ENCODE measurements around the gene ERBB4. TPM values are rescaled to one million over a fixed set of nuclear protein-coding genes. Genes with fewer than 3 reads are reported as not detected.

ERBB4 gene
- polyA plus RNA-seq, 3 donors from 2014 or later = not detected

GRCh38 chr2:212448698-212449097 is 89.9 kb downstream of the ERBB4 start:
- no peaks in the 10 kb centered on the region for H3K36me3 Mint-ChIP-seq
- no peak for DNase-seq
- H3K4me3 Mint-ChIP-seq = no peak overlapping the region
- H3K27ac Mint-ChIP-seq = no peak overlapping the region
- H3K27me3 Mint-ChIP-seq (ENCODE audit: low read depth in 3 of 3) = no peaks in the 10 kb centered on the region
- no peaks in the 10 kb centered on the region for H3K4me1 Mint-ChIP-seq
- H3K9me3 Mint-ChIP-seq = peaks cover 0 to 11% (median 2%) of the 10 kb centered on the region in 6 donors

- Mint-ChIP-seq H3K4me1 (no peaks in the 10 kb centered on the region), H3K27me3 (ENCODE audit: low read depth in 3 of 3) (no peaks in the 10 kb centered on the region), H3K27ac (no peak overlapping the region), H3K9me3 (peaks cover 3 to 19% (median 9%) of the 10 kb centered on the region in 6 donors), H3K36me3 (no peaks in the 10 kb centered on the region), H3K4me3 (no peak overlapping the region)
- no peak for DNase-seq
These were observed 96.8 kb downstream of the ERBB4 start for GRCh38 chr2:212441821-212442220.

DNA sequence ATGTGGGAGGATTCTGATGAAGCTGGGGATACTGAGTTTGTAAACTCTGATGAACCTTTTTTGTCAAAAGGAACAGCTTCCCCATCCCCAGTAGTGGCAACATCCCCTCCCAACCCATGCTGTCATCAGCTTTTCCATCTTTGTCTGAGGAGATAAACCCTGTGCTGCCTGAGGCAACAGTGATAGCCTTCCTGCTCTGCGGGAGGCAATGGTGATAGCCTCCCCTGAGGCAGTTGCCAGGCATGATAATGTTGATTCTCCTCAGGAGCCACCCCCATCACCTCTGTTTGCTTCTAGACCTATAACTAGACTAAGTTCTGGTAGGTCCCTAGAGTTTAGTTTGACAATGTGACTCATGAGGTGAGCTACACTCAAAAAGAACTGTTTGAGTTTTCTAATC is 97.5 kb downstream of the ERBB4 start:
- Mint-ChIP-seq H3K9me3 (peaks cover 3 to 19% (median 9%) of the 10 kb centered on the region in 6 donors), H3K4me3 (no peak overlapping the region), H3K4me1 (no peaks in the 10 kb centered on the region), H3K27ac (no peak overlapping the region), H3K27me3 (ENCODE audit: low read depth in 3 of 3) (no peaks in the 10 kb centered on the region), H3K36me3 (no peaks in the 10 kb centered on the region)
- DNase-seq = no peak

DNA sequence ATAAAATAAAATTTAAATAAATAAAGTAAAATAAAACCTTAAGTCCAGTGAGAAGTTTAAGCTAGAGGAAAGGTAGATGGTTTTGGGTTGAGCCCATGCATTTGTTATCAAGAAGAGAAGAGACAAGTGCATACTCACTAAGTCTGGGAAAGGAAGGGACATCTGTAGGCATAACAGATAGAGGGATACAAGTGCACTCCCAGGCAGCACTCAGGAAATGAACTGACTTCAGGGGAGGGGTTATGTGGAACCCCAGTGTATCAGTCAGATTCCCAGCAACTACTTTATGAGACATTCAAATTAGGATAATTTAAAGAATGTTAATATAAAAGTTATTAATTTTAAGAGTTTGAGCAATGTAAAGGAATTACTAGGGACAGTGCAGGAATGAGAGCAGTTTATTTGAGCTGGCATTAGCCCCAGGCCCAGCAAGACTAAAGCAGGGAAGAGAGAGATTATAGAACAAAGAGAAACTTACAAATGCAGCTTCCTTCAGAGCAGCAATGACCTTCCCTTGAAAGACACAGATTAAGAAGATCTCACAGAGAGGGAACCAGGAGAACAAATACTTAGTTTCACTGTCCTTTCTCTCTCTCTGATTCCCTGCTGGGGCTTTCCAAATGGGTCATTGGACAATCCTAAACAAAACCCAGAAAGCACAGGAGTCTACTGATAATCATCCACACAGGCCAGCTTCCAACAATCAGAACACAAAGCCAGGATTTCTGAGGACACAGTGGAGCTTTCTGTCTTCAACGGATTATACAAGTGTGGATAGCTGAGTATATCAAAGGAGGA is 109.7 kb downstream of the ERBB4 start:
- H3K27me3 Mint-ChIP-seq (ENCODE audit: low read depth in 3 of 3) = peaks cover 0 to 2% (median 1%) of the 10 kb centered on the region in 3 donors
- no peak for DNase-seq
- H3K27ac Mint-ChIP-seq = no peak overlapping the region
- no peaks in the 10 kb centered on the region for H3K4me1 Mint-ChIP-seq
- H3K9me3 Mint-ChIP-seq = peaks cover 0 to 6% (median 5%) of the 10 kb centered on the region in 6 donors
- no peaks in the 10 kb centered on the region for H3K36me3 Mint-ChIP-seq
- H3K4me3 Mint-ChIP-seq = no peak overlapping the region

DNA sequence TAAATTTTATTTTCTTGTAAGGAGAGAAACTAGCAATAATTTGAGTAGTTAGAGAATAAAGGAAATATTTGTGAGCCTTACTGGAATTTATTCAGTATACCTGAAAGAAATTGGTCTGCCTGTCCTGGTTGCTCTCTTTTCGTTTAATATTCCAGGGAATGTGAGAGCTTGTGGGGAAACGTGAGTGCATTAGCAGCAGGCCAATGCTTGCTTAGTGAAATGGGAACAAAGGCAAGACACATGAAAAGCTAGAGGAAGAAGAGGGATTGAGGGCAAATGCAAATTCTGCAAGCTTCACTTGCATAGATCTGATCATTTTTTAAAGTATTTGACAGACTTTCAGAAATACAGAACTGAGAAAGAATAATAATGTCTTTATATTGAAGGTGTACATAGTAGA is 111.0 kb downstream of the ERBB4 start:
- Mint-ChIP-seq H3K9me3 (peaks cover 0 to 6% (median 5%) of the 10 kb centered on the region in 6 donors), H3K27me3 (ENCODE audit: low read depth in 3 of 3) (peaks cover 0 to 2% (median 1%) of the 10 kb centered on the region in 3 donors), H3K36me3 (no peaks in the 10 kb centered on the region), H3K27ac (no peak overlapping the region), H3K4me1 (no peaks in the 10 kb centered on the region), H3K4me3 (no peak overlapping the region)
- no peak for DNase-seq

DNA sequence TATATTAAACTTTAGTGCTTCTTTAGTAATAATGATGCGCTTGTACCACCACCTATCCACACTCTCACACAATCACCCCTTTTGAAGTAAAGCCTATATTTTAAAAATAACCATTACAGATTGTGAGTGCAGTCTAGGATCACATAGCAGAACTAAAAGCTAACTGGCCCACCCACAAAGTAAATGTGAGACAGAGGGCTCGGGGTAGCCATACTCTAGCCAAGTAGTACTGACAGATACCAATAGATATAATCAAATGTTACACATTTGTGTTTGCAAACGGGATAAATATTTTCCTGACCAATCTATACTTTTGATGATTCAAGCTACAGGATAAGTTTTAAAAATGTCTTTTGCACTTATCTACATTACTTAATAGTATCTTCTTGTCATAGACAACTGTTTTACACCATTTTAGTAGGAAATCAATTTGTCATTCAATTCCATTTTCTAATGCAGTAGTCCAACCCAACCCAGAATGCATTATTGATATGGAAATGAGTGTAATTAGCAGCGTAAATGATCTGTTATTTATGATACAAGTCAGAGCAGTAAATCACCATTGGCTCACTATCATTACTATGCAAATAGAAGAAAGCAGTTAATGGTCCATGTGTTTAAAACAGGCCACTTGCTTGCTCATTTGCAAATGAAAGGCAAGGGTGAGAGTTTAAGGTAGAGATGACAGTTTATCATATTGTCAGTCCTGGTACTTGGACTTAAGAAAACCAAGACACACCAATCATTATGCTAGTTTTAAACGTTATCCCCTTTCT is 111.8 kb downstream of the ERBB4 start:
- DNase-seq = no peak
- no peak overlapping the region for H3K27ac Mint-ChIP-seq
- H3K27me3 Mint-ChIP-seq (ENCODE audit: low read depth in 3 of 3) = peaks cover 0 to 2% (median 1%) of the 10 kb centered on the region in 3 donors
- H3K36me3 Mint-ChIP-seq = no peaks in the 10 kb centered on the region
- H3K4me1 Mint-ChIP-seq = no peaks in the 10 kb centered on the region
- H3K4me3 Mint-ChIP-seq = no peak overlapping the region
- H3K9me3 Mint-ChIP-seq = peaks cover 0 to 6% (median 5%) of the 10 kb centered on the region in 6 donors

DNA sequence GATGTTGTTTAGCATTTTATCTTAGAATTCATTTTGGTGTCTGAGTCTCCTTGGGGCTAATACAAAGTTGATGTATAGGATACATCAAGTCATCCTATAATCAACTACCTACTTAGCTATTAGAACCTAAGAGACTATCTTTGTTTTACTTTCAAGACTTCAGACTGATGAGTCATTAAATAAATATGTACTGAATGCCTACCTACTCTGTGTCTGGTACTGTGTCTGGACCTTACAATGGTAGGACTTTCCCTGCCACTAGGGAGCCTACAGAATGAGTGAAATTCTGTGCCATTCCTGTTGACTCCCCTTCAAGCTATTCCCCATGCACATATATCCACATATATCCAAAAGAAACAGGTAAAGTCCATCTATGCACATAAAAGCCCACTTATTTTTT is 114.5 kb downstream of the ERBB4 start:
- Mint-ChIP-seq H3K27ac (no peak overlapping the region), H3K36me3 (no peaks in the 10 kb centered on the region), H3K27me3 (ENCODE audit: low read depth in 3 of 3) (peaks cover 0 to 2% (median 0%) of the 10 kb centered on the region in 3 donors), H3K4me1 (no peaks in the 10 kb centered on the region), H3K4me3 (no peak overlapping the region), H3K9me3 (peaks cover 0 to 6% (median under 1%) of the 10 kb centered on the region in 6 donors)
- no peak for DNase-seq

DNA sequence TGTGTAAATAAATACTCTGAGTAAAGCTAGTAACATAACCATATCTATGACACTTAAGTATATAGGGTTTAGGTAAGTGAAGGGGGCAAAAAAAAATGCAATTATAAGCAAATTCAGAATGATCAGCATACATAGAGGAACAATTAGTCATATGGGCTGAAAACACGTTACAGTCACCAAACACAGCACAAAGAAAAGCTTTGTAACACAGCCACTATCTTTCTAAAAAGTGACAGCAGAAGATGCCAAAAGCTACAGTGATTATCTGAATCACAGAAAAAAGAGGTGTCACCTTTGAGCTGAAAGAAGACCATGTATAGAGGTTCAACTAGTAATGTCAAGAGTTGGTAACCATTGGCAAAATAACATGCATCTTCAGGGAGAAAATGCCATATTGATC is 115.5 kb downstream of the ERBB4 start:
- Mint-ChIP-seq H3K9me3 (peaks cover 0 to 6% (median 0%) of the 10 kb centered on the region in 6 donors), H3K4me3 (no peak overlapping the region), H3K36me3 (no peaks in the 10 kb centered on the region), H3K27ac (no peak overlapping the region), H3K27me3 (ENCODE audit: low read depth in 3 of 3) (peaks cover 0 to 2% (median 0%) of the 10 kb centered on the region in 3 donors), H3K4me1 (no peaks in the 10 kb centered on the region)
- no peak for DNase-seq

DNA sequence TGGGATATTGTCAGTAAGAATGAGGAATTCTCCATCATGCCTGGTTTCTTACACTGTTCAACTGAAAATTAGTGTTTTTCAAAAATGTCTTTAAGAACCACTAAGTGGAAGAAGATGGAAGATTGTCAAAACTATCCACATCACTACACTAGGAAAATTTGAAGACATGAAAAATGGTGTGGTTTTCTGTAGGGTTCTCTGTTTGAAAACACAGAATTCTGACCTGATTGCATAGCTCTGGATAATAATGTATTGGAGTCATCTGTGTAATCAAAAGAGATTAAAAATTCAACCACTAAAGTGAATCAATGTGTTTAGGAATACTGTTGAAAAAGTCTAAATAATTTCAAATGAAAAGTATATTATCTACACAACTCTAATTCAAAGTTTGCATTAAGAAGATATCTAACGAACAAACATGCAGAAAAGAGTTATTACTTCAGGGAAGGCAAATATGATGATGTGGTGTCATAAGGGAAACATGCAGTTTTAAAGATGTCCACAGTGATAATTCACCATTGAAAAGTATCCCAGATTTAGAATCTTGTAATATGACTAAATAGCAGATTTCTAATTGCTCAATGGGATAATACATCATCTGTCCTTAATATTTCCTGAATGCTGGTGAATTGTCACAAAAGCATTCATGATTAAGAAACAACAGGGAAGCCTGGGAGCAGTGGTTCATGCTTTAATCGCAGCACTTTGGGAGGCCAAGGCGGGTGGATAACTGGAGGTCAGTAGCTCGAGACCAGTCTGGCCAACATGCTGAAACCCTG is 116.9 kb downstream of the ERBB4 start:
- DNase-seq = no peak
- Mint-ChIP-seq H3K4me3 (no peak overlapping the region), H3K27me3 (ENCODE audit: low read depth in 3 of 3) (no peaks in the 10 kb centered on the region), H3K4me1 (no peaks in the 10 kb centered on the region), H3K36me3 (no peaks in the 10 kb centered on the region), H3K9me3 (peaks cover 0 to 6% (median 0%) of the 10 kb centered on the region in 6 donors), H3K27ac (no peak overlapping the region)

GRCh38 chr2:212416086-212416485 is 122.5 kb downstream of the ERBB4 start:
- Mint-ChIP-seq H3K9me3 (no peaks in the 10 kb centered on the region), H3K27me3 (ENCODE audit: low read depth in 3 of 3) (no peaks in the 10 kb centered on the region), H3K4me3 (no peak overlapping the region), H3K36me3 (no peaks in the 10 kb centered on the region), H3K27ac (no peak overlapping the region), H3K4me1 (no peaks in the 10 kb centered on the region)
- DNase-seq = no peak

DNA sequence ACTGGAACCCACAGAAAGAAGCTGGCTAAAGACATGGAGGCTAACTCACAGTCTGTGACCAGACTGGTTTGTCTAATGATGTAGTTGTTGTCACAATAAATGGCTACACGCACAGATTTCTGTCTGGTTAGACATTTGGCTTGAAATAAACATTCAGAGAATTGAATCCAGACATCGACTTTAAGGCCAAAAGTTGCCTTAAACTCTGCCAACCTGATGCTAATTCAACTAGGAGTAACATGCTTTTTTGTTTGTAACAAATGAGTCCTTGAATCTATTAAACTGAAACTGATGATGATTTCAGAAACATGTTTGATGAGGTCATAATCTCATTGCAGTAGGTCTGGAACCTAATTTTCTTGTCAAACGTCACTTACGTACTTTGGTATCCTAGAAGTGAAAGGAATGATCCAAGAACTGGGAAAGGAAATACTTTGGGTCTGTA is 123.8 kb downstream of the ERBB4 start:
- Mint-ChIP-seq H3K36me3 (no peaks in the 10 kb centered on the region), H3K27me3 (ENCODE audit: low read depth in 3 of 3) (no peaks in the 10 kb centered on the region), H3K9me3 (no peaks in the 10 kb centered on the region), H3K27ac (no peak overlapping the region), H3K4me1 (no peaks in the 10 kb centered on the region), H3K4me3 (no peak overlapping the region)
- no peak for DNase-seq

GRCh38 chr2:212409560-212409959 is 129.0 kb downstream of the ERBB4 start:
- H3K36me3 Mint-ChIP-seq = no peaks in the 10 kb centered on the region
- no peak overlapping the region for H3K27ac Mint-ChIP-seq
- peaks cover 0 to 10% (median 1%) of the 10 kb centered on the region in 6 donors for H3K9me3 Mint-ChIP-seq
- H3K27me3 Mint-ChIP-seq (ENCODE audit: low read depth in 3 of 3) = no peaks in the 10 kb centered on the region
- no peak for DNase-seq
- H3K4me1 Mint-ChIP-seq = no peaks in the 10 kb centered on the region
- H3K4me3 Mint-ChIP-seq = no peak overlapping the region

- Mint-ChIP-seq H3K4me3 (no peak overlapping the region), H3K9me3 (peaks cover 0 to 13% (median 1%) of the 10 kb centered on the region in 6 donors), H3K27me3 (ENCODE audit: low read depth in 3 of 3) (no peaks in the 10 kb centered on the region), H3K36me3 (no peaks in the 10 kb centered on the region), H3K4me1 (no peaks in the 10 kb centered on the region), H3K27ac (no peak overlapping the region)
- no peak for DNase-seq
These were observed 130.1 kb downstream of the ERBB4 start for GRCh38 chr2:212408524-212408923.

GRCh38 chr2:212406716-212407115 is 131.9 kb downstream of the ERBB4 start:
- Mint-ChIP-seq H3K4me1 (no peaks in the 10 kb centered on the region), H3K27me3 (ENCODE audit: low read depth in 3 of 3) (no peaks in the 10 kb centered on the region), H3K27ac (no peak overlapping the region), H3K36me3 (no peaks in the 10 kb centered on the region), H3K4me3 (no peak overlapping the region), H3K9me3 (peaks cover 0 to 13% (median 3%) of the 10 kb centered on the region in 6 donors)
- no peak for DNase-seq

Data from immature natural killer cell (primary cell).